Measurements from ENCODE around the gene MYO18B.

DNA sequence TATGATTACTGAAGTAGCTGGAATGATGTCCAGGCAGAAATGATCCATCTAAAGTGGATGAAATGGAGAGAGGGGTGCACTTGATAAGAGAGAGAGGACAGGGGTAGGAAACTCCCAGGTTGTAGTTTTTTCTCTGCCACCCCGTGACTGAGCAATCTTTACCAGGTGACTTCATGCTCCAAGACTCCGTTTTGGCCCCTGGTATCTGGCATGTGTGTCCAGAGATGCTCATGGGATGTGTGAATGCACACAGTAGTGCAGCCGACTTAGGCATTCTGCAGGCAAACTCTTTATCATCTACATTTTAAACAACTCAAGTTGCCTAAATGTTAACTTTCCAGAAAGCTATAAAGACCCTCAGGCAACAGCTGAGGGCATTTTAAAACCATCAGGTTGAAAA, 238.0 kb downstream of the MYO18B start:
- TF ChIP-seq, protein P1, sequence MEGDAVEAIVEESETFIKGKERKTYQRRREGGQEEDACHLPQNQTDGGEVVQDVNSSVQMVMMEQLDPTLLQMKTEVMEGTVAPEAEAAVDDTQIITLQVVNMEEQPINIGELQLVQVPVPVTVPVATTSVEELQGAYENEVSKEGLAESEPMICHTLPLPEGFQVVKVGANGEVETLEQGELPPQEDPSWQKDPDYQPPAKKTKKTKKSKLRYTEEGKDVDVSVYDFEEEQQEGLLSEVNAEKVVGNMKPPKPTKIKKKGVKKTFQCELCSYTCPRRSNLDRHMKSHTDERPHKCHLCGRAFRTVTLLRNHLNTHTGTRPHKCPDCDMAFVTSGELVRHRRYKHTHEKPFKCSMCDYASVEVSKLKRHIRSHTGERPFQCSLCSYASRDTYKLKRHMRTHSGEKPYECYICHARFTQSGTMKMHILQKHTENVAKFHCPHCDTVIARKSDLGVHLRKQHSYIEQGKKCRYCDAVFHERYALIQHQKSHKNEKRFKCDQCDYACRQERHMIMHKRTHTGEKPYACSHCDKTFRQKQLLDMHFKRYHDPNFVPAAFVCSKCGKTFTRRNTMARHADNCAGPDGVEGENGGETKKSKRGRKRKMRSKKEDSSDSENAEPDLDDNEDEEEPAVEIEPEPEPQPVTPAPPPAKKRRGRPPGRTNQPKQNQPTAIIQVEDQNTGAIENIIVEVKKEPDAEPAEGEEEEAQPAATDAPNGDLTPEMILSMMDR (IDR thresholded peaks at IDR 0.05), result no peak
- TF ChIP-seq EZH2 (IDR thresholded peaks at IDR 0.05; ENCODE audit: borderline replicate concordance, insufficient read depth, low read depth, low read length, poor library complexity, severe bottlenecking), result no peak
